ENCODE data around the gene ANKRD34A.
A peak's percentile ranks its signal among the peaks of the same experiment; 100 is the strongest.
"Not testable (repeated sequence)": the region's sequence is repeated elsewhere in the genome, so short reads cannot be mapped to it uniquely, and the experiment has no call there.

Gene ANKRD34A

GRCh38 chr1:145942871-145943270, 21.5 kb downstream of the ANKRD34A start:
- no peak for DNase-seq

GRCh38 chr1:145942405-145942804, 22.0 kb downstream of the ANKRD34A start:
- no peak for DNase-seq

GRCh38 chr1:145937436-145937835, 26.9 kb downstream of the ANKRD34A start:
- DNase-seq = no peak

- DNase-seq = peak in 1 of 2 donors; percentile 18
Measured at GRCh38 chr1:145936247-145936646, 28.1 kb downstream of the ANKRD34A start.

- no peak for DNase-seq
Measured at GRCh38 chr1:145935708-145936107, 28.7 kb downstream of the ANKRD34A start.

GRCh38 chr1:145932522-145933009, 31.8 kb downstream of the ANKRD34A start:
- not testable (repeated sequence) for DNase-seq

- no peak for DNase-seq
Measured at GRCh38 chr1:145927916-145928643, 36.3 kb downstream of the ANKRD34A start.

GRCh38 chr1:145927063-145927886, 37.1 kb downstream of the ANKRD34A start, which contains the start of gene RBM8A:
RBM8A (minus strand) TSS chr1:145927484; CDS start chr1:145927426, 58 bp downstream.
- peak; percentile 99 for DNase-seq

- no peak for DNase-seq
Measured at GRCh38 chr1:145926686-145927062, 37.7 kb downstream of the ANKRD34A start.

GRCh38 chr1:145922266-145922665, 42.1 kb downstream of the ANKRD34A start:
- peak in 1 of 2 donors; percentile 12 for DNase-seq

GRCh38 chr1:145920297-145920696, 44.1 kb downstream of the ANKRD34A start:
- not testable (repeated sequence) for DNase-seq

GRCh38 chr1:145918992-145919939, 45.1 kb downstream of the ANKRD34A start:
- peak; percentile 52 to 55 for DNase-seq

GRCh38 chr1:145918144-145918991, 46.0 kb downstream of the ANKRD34A start, which contains the start of gene PEX11B:
PEX11B (minus strand) TSS chr1:145918717; CDS start chr1:145918688, 29 bp downstream.
- DNase-seq = peak; percentile 91

- DNase-seq = no peak
Measured at GRCh38 chr1:145917595-145917994, 46.8 kb downstream of the ANKRD34A start.

GRCh38 chr1:145916745-145917144, 47.6 kb downstream of the ANKRD34A start:
- DNase-seq = no peak

- DNase-seq = no peak
Measured at GRCh38 chr1:145912128-145912641, 52.2 kb downstream of the ANKRD34A start.
